K562 (cell line): ENCODE data around the gene MOGAT2. TPM values are rescaled to one million over a fixed set of nuclear protein-coding genes. Genes with fewer than 3 reads are reported as not detected.

Experiments used
- ATAC-seq: fragments of 200-7000 bp; cut with Tn5 transposase; 3 replicates; pipeline ENCODE4 v1.9.1; 2020; ENCODE audit warnings: moderate library complexity
- BruUV-seq: library from RNA; stranded (reverse); fragments of 400-500 nt; replicated peaks from 2 replicates; lab custom pipeline; 2021; lab: Mats Ljungman, UMichigan
- CTCF ChIA-PET: fragments of 300-600 bp; formaldehyde crosslinking; extraction: SDS; loops from one replicate; lab custom pipeline; 2021; ENCODE audit warnings: low intra/inter-chr PET ratio; lab: Yijun Ruan, JAX
- POLR2A ChIA-PET: fragments of 300-600, 350-650 bp; sonication (Branson Sonifier 250); formaldehyde crosslinking; extraction: SDS; loops from one replicate; lab custom pipeline; 2021; ENCODE audit warnings: antibody characterized with exemption, inconsistent platforms; lab: Yijun Ruan, JAX
- DNase-seq, 4 experiments: peaks; one replicate each; pipeline versions ENCODE4 v3.0.0 to v3.0.0-alpha.2; 2011 to 2018; ENCODE audit warnings: low spot score in 3 of 4, mixed read lengths in 3 of 4; ENCODE audit errors: extremely low read depth in 1 of 4
- FAIRE-seq: peaks from 2 replicates; lab custom pipeline; 2011; peaks lifted over from hg19 to GRCh38; lab: Jason Lieb, UNC
- H2AFZ ChIP-seq: 2 replicates; pipeline ENCODE4 v1.6.0; 2011; ENCODE audit warnings: low read depth, low read length, control low read depth, inconsistent platforms
- H3K27ac ChIP-seq: fragments of 200-600 bp; 3 replicates; pipeline ENCODE4 v1.8.0; 2011; ENCODE audit warnings: low read depth, mild to moderate bottlenecking, control low read depth, inconsistent platforms, low read length, moderate library complexity, mixed read lengths; ENCODE audit errors: extremely low read depth
- H3K27me3 ChIP-seq, 2 experiments: fragments of 300-600 bp in 1 of 2; 2 replicates in 1 of 2; 3 replicates in 1 of 2; pipeline versions ENCODE4 v1.6.0 to v1.8.0; 2011; ENCODE audit warnings: inconsistent platforms in 2 of 2, low read length in 2 of 2, mild to moderate bottlenecking in 1 of 2, mixed read lengths in 1 of 2, moderate library complexity in 1 of 2; ENCODE audit not compliant: control insufficient read depth in 2 of 2, insufficient read depth in 2 of 2
- H3K36me3 ChIP-seq: fragments of 300-600 bp; 3 replicates; pipeline ENCODE4 v1.8.0; 2011; ENCODE audit warnings: mild to moderate bottlenecking, low read length, inconsistent platforms; ENCODE audit not compliant: control insufficient read depth, insufficient read depth
- H3K4me1 ChIP-seq, 2 experiments: fragments of 200-600 bp in 1 of 2; replicated peaks in 1 of 2; 2 replicates in 1 of 2; 3 replicates in 1 of 2; pipeline versions ENCODE4 v1.5.1 to v1.8.0; 2011; ENCODE audit warnings: inconsistent platforms in 2 of 2, low read length in 2 of 2, mild to moderate bottlenecking in 1 of 2, mixed read lengths in 1 of 2, moderate library complexity in 1 of 2; ENCODE audit not compliant: control insufficient read depth in 2 of 2, insufficient read depth in 2 of 2
- H3K4me2 ChIP-seq: 2 replicates; pipeline ENCODE4 v1.6.1; 2011; ENCODE audit warnings: low read length, control low read depth, inconsistent platforms, mixed read lengths; ENCODE audit not compliant: insufficient read depth
- H3K4me3 ChIP-seq: fragments of 200-600 bp; sonication (generic), shearing (Covaris generic); 2 replicates; pipeline ENCODE4 v1.5.1; 2016; ENCODE audit warnings: control low read depth, inconsistent platforms
- H3K79me2 ChIP-seq: fragments of 200-600 bp; 3 replicates; pipeline ENCODE4 v1.8.0; 2011; ENCODE audit warnings: low read length, inconsistent platforms; ENCODE audit not compliant: control insufficient read depth, insufficient read depth
- H3K9ac ChIP-seq, 2 experiments: 2 replicates each; pipeline versions ENCODE4 v1.6.0 to v1.6.1; 2011; ENCODE audit warnings: low read depth in 2 of 2, low read length in 2 of 2, control low read depth in 1 of 2, inconsistent platforms in 1 of 2, mild to moderate bottlenecking in 1 of 2, mixed read lengths in 1 of 2; ENCODE audit not compliant: insufficient read depth in 1 of 2
- H3K9me1 ChIP-seq: one replicate; pipeline ENCODE4 v1.6.0; 2011; ENCODE audit warnings: inconsistent platforms, mild to moderate bottlenecking, low read length, moderate library complexity; ENCODE audit not compliant: control insufficient read depth, insufficient read depth
- H3K9me3 ChIP-seq: replicated peaks from 2 replicates; pipeline ENCODE4 v1.5.1; 2011; ENCODE audit warnings: low read depth, low read length, inconsistent platforms; ENCODE audit not compliant: control insufficient read depth, insufficient read depth
- H4K20me1 ChIP-seq: replicated peaks from 2 replicates; pipeline ENCODE4 v1.6.1; 2011; ENCODE audit warnings: low read length, inconsistent platforms, mixed read lengths; ENCODE audit not compliant: control insufficient read depth, insufficient read depth
- ARNT ChIP-seq, 2 experiments: fragments of 450-650 bp; IDR thresholded peaks; 2 replicates each; pipeline ENCODE4 v1.6.1; 2016; ENCODE audit warnings: mild to moderate bottlenecking in 1 of 2
- FOXK1 ChIP-seq: sonication (generic); formaldehyde crosslinking; IDR thresholded peaks from 2 replicates; pipeline ENCODE4 v1.8.0; 2022; ENCODE audit warnings: missing genetic modification reagents, mild to moderate bottlenecking, borderline replicate concordance
- GTF2F1 ChIP-seq: IDR thresholded peaks from 2 replicates; pipeline ENCODE4 v1.6.1; 2011; ENCODE audit warnings: low read depth, low read length, improper control_type of control experiment
- LARP7 ChIP-seq: fragments of 450-650 bp; IDR thresholded peaks from 2 replicates; pipeline ENCODE4 v1.6.1; 2016
- ZKSCAN8 ChIP-seq: fragments of 200-800 bp; sonication (Bioruptor generic); IDR thresholded peaks from 2 replicates; pipeline ENCODE4 v1.6.1; 2016; ENCODE audit warnings: missing genetic modification characterization, missing compliant biosample characterization
- WGBS: fragments of 100-300 bp; shearing (Covaris generic); methylation state at CpG from one replicate; pipeline ENCODE4 v1.1.6; 2016; ENCODE audit warnings: low coverage, mixed read lengths; ENCODE audit not compliant: insufficient coverage; ENCODE audit errors: missing lambda C conversion rate; 5-methylcytosine and 5-hydroxymethylcytosine counted together
- in situ Hi-C: fragments of 300-500 bp; cut with MboI; formaldehyde crosslinking; loops from 4 replicates; pipeline ENCODE4 v1.15.0; 2018; ENCODE audit warnings: inconsistent platforms, mixed read lengths
- intact Hi-C: fragments of 100-400 bp; cut with micrococcal nuclease; formaldehyde crosslinking; loops from 2 replicates; pipeline ENCODE4 v1.14.2; 2022
- polyA plus RNA-seq, 8 experiments: library from polyadenylated mRNA; depleted of rRNA in 4 of 8; stranded (reverse) in 5 of 8; unstranded in 3 of 8; fragments of >200 nt; fragmentation: Nextera tagmentation in 2 of 8; fragmentation: Illumina TruSeq in 1 of 8; extraction: Ambion mirVana in 2 of 8; extraction: Trizol in 1 of 8; gene quantifications; 2 replicates each; pipeline versions ENCODE4 v1.2.1 to v1.2.3, GENCODE V29; 2011 to 2014; ENCODE audit warnings: inconsistent platforms in 1 of 8, missing spikeins in 1 of 8
- total RNA-seq, 7 experiments: library from RNA; depleted of rRNA in 6 of 7; stranded (reverse); fragments of >200 nt in 6 of 7; fragmentation: Illumina TruSeq in 2 of 7; extraction: Trizol in 2 of 7; gene quantifications; 2 replicates each; pipeline versions ENCODE4 v1.2.1 to v1.2.3, GENCODE V29; 2011 to 2021; ENCODE audit warnings: low replicate concordance in 1 of 7
- TF ChIP-seq, protein P1 (sequence below): fragments of 250-450 bp; sonication (Bioruptor Pico); IDR thresholded peaks from 2 replicates; pipeline ENCODE4 v1.4.0; 2020
- TF ChIP-seq, protein P2 (sequence below): fragments of 450-650 bp; formaldehyde crosslinking; conservative IDR thresholded peaks from 2 replicates; pipeline ENCODE4 v1.4.0; 2022; ENCODE audit warnings: mild to moderate bottlenecking, missing genetic modification characterization
- TF ChIP-seq, protein P3 (sequence below): sonication (generic); formaldehyde crosslinking; IDR thresholded peaks from 2 replicates; pipeline ENCODE4 v1.5.0; 2020; ENCODE audit warnings: missing genetic modification reagents
- TF ChIP-seq, protein P4 (sequence below): fragments of 250-450 bp; sonication (Bioruptor Pico); IDR thresholded peaks from 2 replicates; pipeline ENCODE4 v1.4.0; 2020; ENCODE audit warnings: mild to moderate bottlenecking, moderate library complexity

The MOGAT2 gene
- total and polyA plus RNA-seq, 9 of the 15 experiments (the other 6 are each of a cell fraction or from before 2014, with no cell fraction given) = 0.09 TPM; not detected in 7

DNA sequence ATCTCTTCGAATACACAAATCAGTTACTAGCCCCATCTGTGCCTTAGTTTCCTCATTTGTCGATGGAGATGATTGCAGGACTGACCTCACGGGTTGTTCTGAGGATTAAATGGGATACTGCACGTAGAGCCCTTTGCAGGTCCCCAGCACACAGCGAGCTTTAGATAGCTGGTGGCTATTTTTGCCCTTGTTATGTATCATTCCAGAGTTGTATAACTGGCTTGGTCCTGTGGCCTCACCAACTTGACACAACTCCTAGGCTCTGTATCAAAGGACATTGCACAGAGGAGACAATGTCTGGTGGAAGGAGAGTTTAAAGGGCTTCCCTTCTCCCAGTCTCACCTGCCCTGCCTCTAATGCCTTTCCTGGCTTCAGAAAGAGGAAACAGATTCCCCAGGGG lies 28.2 kb downstream of the MOGAT2 start:
- Histone ChIP-seq H3K4me1 (peaks cover 10 to 14% of the 10 kb centered on the region in 2 experiments), H3K79me2 (no peaks in the 10 kb centered on the region), H3K36me3 (no peaks in the 10 kb centered on the region), H3K9me3 (no peaks in the 10 kb centered on the region), H3K4me2 (no peak overlapping the region; the same call in 1 of the 2 replicates), H2AFZ (peak overlapping the region; percentile 34; the same call in 1 of the 2 replicates), H3K9me1 (no peaks in the 10 kb centered on the region), H3K4me3 (no peak overlapping the region), H3K27ac (no peak overlapping the region), H3K9ac (peak overlapping the region in 1 of 2 experiments; percentile 14; a peak in 1 of 4 replicates), H4K20me1 (no peaks in the 10 kb centered on the region), H3K27me3 (no peaks in the 10 kb centered on the region; a peak in 1 of 5 replicates)
- ChIA-PET CTCF (no interaction called here), POLR2A (interaction anchor here (0.6 kb wide), 1 partner anchor 211 kb away, joined by 3 read pairs; no protein-coding TSS in a partner anchor)
- no TSS peak for BruUV-seq
- FAIRE-seq (no peak), ATAC-seq (no peak; the same call in 2 of the 3 replicates), DNase-seq (no peak)
- 3% methylated on average over 5 of the region's 5 CpGs for WGBS
- intact Hi-C loops (no loop called here), in situ Hi-C loops (no loop called here)
- TF ChIP-seq ZKSCAN8 = no peak
- TF ChIP-seq, protein P1, sequence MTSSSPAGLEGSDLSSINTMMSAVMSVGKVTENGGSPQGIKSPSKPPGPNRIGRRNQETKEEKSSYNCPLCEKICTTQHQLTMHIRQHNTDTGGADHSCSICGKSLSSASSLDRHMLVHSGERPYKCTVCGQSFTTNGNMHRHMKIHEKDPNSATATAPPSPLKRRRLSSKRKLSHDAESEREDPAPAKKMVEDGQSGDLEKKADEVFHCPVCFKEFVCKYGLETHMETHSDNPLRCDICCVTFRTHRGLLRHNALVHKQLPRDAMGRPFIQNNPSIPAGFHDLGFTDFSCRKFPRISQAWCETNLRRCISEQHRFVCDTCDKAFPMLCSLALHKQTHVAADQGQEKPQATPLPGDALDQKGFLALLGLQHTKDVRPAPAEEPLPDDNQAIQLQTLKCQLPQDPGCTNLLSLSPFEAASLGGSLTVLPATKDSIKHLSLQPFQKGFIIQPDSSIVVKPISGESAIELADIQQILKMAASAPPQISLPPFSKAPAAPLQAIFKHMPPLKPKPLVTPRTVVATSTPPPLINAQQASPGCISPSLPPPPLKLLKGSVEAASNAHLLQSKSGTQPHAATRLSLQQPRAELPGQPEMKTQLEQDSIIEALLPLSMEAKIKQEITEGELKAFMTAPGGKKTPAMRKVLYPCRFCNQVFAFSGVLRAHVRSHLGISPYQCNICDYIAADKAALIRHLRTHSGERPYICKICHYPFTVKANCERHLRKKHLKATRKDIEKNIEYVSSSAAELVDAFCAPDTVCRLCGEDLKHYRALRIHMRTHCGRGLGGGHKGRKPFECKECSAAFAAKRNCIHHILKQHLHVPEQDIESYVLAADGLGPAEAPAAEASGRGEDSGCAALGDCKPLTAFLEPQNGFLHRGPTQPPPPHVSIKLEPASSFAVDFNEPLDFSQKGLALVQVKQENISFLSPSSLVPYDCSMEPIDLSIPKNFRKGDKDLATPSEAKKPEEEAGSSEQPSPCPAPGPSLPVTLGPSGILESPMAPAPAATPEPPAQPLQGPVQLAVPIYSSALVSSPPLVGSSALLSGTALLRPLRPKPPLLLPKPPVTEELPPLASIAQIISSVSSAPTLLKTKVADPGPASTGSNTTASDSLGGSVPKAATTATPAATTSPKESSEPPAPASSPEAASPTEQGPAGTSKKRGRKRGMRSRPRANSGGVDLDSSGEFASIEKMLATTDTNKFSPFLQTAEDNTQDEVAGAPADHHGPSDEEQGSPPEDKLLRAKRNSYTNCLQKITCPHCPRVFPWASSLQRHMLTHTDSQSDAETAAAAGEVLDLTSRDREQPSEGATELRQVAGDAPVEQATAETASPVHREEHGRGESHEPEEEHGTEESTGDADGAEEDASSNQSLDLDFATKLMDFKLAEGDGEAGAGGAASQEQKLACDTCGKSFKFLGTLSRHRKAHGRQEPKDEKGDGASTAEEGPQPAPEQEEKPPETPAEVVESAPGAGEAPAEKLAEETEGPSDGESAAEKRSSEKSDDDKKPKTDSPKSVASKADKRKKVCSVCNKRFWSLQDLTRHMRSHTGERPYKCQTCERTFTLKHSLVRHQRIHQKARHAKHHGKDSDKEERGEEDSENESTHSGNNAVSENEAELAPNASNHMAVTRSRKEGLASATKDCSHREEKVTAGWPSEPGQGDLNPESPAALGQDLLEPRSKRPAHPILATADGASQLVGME = no peak
- TF ChIP-seq, protein P2, sequence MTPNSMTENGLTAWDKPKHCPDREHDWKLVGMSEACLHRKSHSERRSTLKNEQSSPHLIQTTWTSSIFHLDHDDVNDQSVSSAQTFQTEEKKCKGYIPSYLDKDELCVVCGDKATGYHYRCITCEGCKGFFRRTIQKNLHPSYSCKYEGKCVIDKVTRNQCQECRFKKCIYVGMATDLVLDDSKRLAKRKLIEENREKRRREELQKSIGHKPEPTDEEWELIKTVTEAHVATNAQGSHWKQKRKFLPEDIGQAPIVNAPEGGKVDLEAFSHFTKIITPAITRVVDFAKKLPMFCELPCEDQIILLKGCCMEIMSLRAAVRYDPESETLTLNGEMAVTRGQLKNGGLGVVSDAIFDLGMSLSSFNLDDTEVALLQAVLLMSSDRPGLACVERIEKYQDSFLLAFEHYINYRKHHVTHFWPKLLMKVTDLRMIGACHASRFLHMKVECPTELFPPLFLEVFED = no peak
- TF ChIP-seq LARP7 = no peak
- TF ChIP-seq, protein P3, sequence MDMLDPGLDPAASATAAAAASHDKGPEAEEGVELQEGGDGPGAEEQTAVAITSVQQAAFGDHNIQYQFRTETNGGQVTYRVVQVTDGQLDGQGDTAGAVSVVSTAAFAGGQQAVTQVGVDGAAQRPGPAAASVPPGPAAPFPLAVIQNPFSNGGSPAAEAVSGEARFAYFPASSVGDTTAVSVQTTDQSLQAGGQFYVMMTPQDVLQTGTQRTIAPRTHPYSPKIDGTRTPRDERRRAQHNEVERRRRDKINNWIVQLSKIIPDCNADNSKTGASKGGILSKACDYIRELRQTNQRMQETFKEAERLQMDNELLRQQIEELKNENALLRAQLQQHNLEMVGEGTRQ (CRISPR knock-in tag) = no peak
- TF ChIP-seq, protein P4, sequence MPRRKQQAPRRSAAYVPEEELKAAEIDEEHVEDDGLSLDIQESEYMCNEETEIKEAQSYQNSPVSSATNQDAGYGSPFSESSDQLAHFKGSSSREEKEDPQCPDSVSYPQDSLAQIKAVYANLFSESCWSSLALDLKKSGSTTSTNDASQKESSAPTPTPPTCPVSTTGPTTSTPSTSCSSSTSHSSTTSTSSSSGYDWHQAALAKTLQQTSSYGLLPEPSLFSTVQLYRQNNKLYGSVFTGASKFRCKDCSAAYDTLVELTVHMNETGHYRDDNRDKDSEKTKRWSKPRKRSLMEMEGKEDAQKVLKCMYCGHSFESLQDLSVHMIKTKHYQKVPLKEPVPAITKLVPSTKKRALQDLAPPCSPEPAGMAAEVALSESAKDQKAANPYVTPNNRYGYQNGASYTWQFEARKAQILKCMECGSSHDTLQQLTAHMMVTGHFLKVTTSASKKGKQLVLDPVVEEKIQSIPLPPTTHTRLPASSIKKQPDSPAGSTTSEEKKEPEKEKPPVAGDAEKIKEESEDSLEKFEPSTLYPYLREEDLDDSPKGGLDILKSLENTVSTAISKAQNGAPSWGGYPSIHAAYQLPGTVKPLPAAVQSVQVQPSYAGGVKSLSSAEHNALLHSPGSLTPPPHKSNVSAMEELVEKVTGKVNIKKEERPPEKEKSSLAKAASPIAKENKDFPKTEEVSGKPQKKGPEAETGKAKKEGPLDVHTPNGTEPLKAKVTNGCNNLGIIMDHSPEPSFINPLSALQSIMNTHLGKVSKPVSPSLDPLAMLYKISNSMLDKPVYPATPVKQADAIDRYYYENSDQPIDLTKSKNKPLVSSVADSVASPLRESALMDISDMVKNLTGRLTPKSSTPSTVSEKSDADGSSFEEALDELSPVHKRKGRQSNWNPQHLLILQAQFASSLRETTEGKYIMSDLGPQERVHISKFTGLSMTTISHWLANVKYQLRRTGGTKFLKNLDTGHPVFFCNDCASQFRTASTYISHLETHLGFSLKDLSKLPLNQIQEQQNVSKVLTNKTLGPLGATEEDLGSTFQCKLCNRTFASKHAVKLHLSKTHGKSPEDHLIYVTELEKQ (CRISPR knock-in tag) = no peak
- no peak for TF ChIP-seq FOXK1 (CRISPR knock-in tag)
- TF ChIP-seq ARNT (IDR thresholded peaks at IDR 0.05) = no peak
- TF ChIP-seq GTF2F1 = no peak
